A549 (cell line): ENCODE results near the gene SH3RF1. TPM values are rescaled to one million over a fixed set of nuclear protein-coding genes. Genes with fewer than 3 reads are reported as not detected.

Experiments
- ATAC-seq, 2 experiments: fragments of 200-7000 bp in 1 of 2; fragments of >200 bp in 1 of 2; cut with Nextera tagmentation in 1 of 2; cut with Tn5 transposase in 1 of 2; 3 replicates each; pipeline versions ENCODE4 v1.8.0 to v1.9.1; 2018 to 2020; ENCODE audit warnings: mild to moderate bottlenecking in 1 of 2, moderate library complexity in 1 of 2
- CTCF ChIA-PET: fragments of 300-600 bp; sonication (Branson Sonifier 250); formaldehyde crosslinking; extraction: SDS; loops from one replicate; lab custom pipeline; 2021; ENCODE audit warnings: antibody characterized with exemption, inconsistent platforms; lab: Yijun Ruan, JAX
- POLR2A ChIA-PET: fragments of 350-600 bp; formaldehyde crosslinking; extraction: SDS; loops from one replicate; lab custom pipeline; 2021; ENCODE audit warnings: antibody characterized with exemption, inconsistent platforms; lab: Yijun Ruan, JAX
- DNase-seq, 2 experiments: peaks; one replicate each; pipeline versions ENCODE4 v3.0.0 to v3.0.0-alpha.2; 2011 to 2016; ENCODE audit warnings: low read depth in 1 of 2, low spot score in 1 of 2
- FAIRE-seq: peaks from 2 replicates; lab custom pipeline; 2011; peaks lifted over from hg19 to GRCh38; lab: Jason Lieb, UNC
- H3K27ac ChIP-seq, 2 experiments: fragments of >200 bp; sonication (Bioruptor Twin); formaldehyde crosslinking; 3 replicates each; pipeline ENCODE4 v1.5.1; 2016 to 2017
- H3K4me1 ChIP-seq: fragments of >200 bp; sonication (Bioruptor Twin); formaldehyde crosslinking; 3 replicates; pipeline ENCODE4 v1.6.1; 2016
- H3K4me2 ChIP-seq: fragments of >200 bp; sonication (Bioruptor Twin); formaldehyde crosslinking; 3 replicates; pipeline ENCODE4 v1.6.1; 2016
- H3K4me3 ChIP-seq: fragments of >200 bp; sonication (Bioruptor Twin); formaldehyde crosslinking; 3 replicates; pipeline ENCODE4 v1.5.1; 2016
- H3K9me3 ChIP-seq: fragments of >200 bp; sonication (Bioruptor Twin); formaldehyde crosslinking; 3 replicates; pipeline ENCODE4 v1.6.1; 2016
- BHLHE40 ChIP-seq: IDR thresholded peaks from 2 replicates; pipeline ENCODE4 v1.6.1; 2012; ENCODE audit warnings: low read depth, low read length, inconsistent platforms
- CBX2 ChIP-seq: fragments of 200-600 bp; sonication (generic); IDR thresholded peaks from 2 replicates; pipeline ENCODE4 v1.6.1; 2016; ENCODE audit warnings: low read depth, mild to moderate bottlenecking, borderline replicate concordance
- CEBPB ChIP-seq, 2 experiments: fragments of >200 bp in 1 of 2; sonication (Bioruptor Twin) in 1 of 2; formaldehyde crosslinking in 1 of 2; IDR thresholded peaks; 2 replicates each; pipeline ENCODE4 v1.6.1; 2012 to 2016
- EHMT2 ChIP-seq: fragments of 200-600 bp; sonication (generic); IDR thresholded peaks from 2 replicates; pipeline ENCODE4 v1.6.1; 2016; ENCODE audit warnings: antibody characterized with exemption, low read depth, mild to moderate bottlenecking, moderate library complexity
- FOSL2 ChIP-seq, 2 experiments: fragments of 450-650 bp in 1 of 2; fragments of >200 bp in 1 of 2; sonication (Bioruptor Twin) in 1 of 2; formaldehyde crosslinking; IDR thresholded peaks; 2 replicates each; pipeline versions ENCODE4 v1.5.0 to v1.6.1; 2016 to 2020; ENCODE audit warnings: mild to moderate bottlenecking in 1 of 2, moderate library complexity in 1 of 2
- GATA3 ChIP-seq: IDR thresholded peaks from 2 replicates; pipeline ENCODE4 v1.6.1; 2012; ENCODE audit warnings: borderline replicate concordance
- HDAC2 ChIP-seq: fragments of 200-600 bp; sonication (generic); IDR thresholded peaks from 2 replicates; pipeline ENCODE4 v1.6.1; 2016
- HEYL ChIP-seq: fragments of 250-450 bp; sonication (Bioruptor Pico); IDR thresholded peaks from 2 replicates; pipeline ENCODE4 v1.8.0; 2021; ENCODE audit warnings: mild to moderate bottlenecking, moderate library complexity
- HOXA7 ChIP-seq: fragments of 250-450 bp; sonication (Bioruptor Pico); IDR thresholded peaks from 2 replicates; pipeline ENCODE4 v1.5.0; 2020; ENCODE audit warnings: mild to moderate bottlenecking, moderate library complexity
- HOXB13 ChIP-seq: fragments of 250-450 bp; sonication (Bioruptor Pico); IDR thresholded peaks from 2 replicates; pipeline ENCODE4 v1.5.0; 2020; ENCODE audit warnings: low read depth, mild to moderate bottlenecking, moderate library complexity
- JUN ChIP-seq, 2 experiments: fragments of >200 bp; sonication (Bioruptor Twin); formaldehyde crosslinking; IDR thresholded peaks; 2 replicates in 1 of 2; 3 replicates in 1 of 2; pipeline ENCODE4 v1.6.1; 2016 to 2017
- KDM5A ChIP-seq: fragments of 200-600 bp; sonication (generic); IDR thresholded peaks from 2 replicates; pipeline ENCODE4 v1.6.1; 2016; ENCODE audit warnings: antibody characterized with exemption, mild to moderate bottlenecking
- NFE2L2 ChIP-seq: fragments of 150-350 bp; conservative IDR thresholded peaks from 2 replicates; pipeline ENCODE4 v1.6.1; 2014; ENCODE audit warnings: low read length
- PHF8 ChIP-seq: fragments of 200-600 bp; sonication (generic); IDR thresholded peaks from 2 replicates; pipeline ENCODE4 v1.6.1; 2016; ENCODE audit warnings: low read depth, mild to moderate bottlenecking, antibody characterized with exemption, moderate library complexity, borderline replicate concordance
- POLR2AphosphoS2 ChIP-seq: conservative IDR thresholded peaks from 2 replicates; pipeline ENCODE4 v1.6.1; 2012; ENCODE audit warnings: low read length, improper control_type of control experiment, inconsistent platforms
- RAD21 ChIP-seq, 2 experiments: fragments of >200 bp in 1 of 2; sonication (Bioruptor Twin) in 1 of 2; formaldehyde crosslinking in 1 of 2; IDR thresholded peaks in 1 of 2; conservative IDR thresholded peaks in 1 of 2; 2 replicates in 1 of 2; 3 replicates in 1 of 2; pipeline ENCODE4 v1.6.1; 2012 to 2018; ENCODE audit warnings: inconsistent platforms in 1 of 2
- RFX5 ChIP-seq: fragments of 450-650 bp; IDR thresholded peaks from 2 replicates; pipeline ENCODE4 v1.7.1; 2014; ENCODE audit warnings: antibody characterized with exemption, mild to moderate bottlenecking, moderate library complexity
- SREBF2 ChIP-seq: fragments of 450-650 bp; IDR thresholded peaks from 2 replicates; pipeline ENCODE4 v1.6.1; 2014; ENCODE audit warnings: mild to moderate bottlenecking, moderate library complexity
- TP53 ChIP-seq: fragments of 250-450 bp; sonication (Bioruptor Pico); IDR thresholded peaks from 2 replicates; pipeline ENCODE4 v1.5.0; 2021; ENCODE audit warnings: mild to moderate bottlenecking, moderate library complexity
- ZC3H11A ChIP-seq: fragments of 450-650 bp; IDR thresholded peaks from 2 replicates; pipeline ENCODE4 v1.6.1; 2014; ENCODE audit warnings: antibody characterized with exemption, mild to moderate bottlenecking
- ZNF302 ChIP-seq: fragments of 250-450 bp; sonication (Bioruptor Pico); IDR thresholded peaks from 2 replicates; pipeline ENCODE4 v1.9.0; 2021; ENCODE audit warnings: inconsistent platforms, mild to moderate bottlenecking, moderate library complexity
- WGBS: methylation state at CpG from one replicate; pipeline ENCODE4 v1.1.6; 2017; ENCODE audit errors: missing lambda C conversion rate; 5-methylcytosine and 5-hydroxymethylcytosine counted together
- polyA plus RNA-seq, 4 experiments: library from polyadenylated mRNA; depleted of rRNA in 3 of 4; stranded (reverse); fragments of >200 nt; fragmentation: RNase III in 1 of 4; extraction: RNeasy Plus Mini Kit Qiagen cat#74134 plus additional on column Dnase treatment in 1 of 4; gene quantifications; 2 replicates in 3 of 4; 3 replicates in 1 of 4; pipeline ENCODE4 v1.2.3, GENCODE V29; 2011 to 2017
- TF ChIP-seq, protein P1 (sequence below): fragments of 450-650 bp; IDR thresholded peaks from 2 replicates; pipeline ENCODE4 v1.6.1; 2014; ENCODE audit warnings: antibody characterized with exemption
- TF ChIP-seq, protein P2 (sequence below): IDR thresholded peaks from 2 replicates; pipeline ENCODE4 v1.6.1; 2012; ENCODE audit warnings: low read depth, borderline replicate concordance

SH3RF1 gene
- polyA plus RNA-seq, 2 of the 4 experiments (the other 2 are of a cell fraction) = 8.0 to 15.1 TPM

DNA sequence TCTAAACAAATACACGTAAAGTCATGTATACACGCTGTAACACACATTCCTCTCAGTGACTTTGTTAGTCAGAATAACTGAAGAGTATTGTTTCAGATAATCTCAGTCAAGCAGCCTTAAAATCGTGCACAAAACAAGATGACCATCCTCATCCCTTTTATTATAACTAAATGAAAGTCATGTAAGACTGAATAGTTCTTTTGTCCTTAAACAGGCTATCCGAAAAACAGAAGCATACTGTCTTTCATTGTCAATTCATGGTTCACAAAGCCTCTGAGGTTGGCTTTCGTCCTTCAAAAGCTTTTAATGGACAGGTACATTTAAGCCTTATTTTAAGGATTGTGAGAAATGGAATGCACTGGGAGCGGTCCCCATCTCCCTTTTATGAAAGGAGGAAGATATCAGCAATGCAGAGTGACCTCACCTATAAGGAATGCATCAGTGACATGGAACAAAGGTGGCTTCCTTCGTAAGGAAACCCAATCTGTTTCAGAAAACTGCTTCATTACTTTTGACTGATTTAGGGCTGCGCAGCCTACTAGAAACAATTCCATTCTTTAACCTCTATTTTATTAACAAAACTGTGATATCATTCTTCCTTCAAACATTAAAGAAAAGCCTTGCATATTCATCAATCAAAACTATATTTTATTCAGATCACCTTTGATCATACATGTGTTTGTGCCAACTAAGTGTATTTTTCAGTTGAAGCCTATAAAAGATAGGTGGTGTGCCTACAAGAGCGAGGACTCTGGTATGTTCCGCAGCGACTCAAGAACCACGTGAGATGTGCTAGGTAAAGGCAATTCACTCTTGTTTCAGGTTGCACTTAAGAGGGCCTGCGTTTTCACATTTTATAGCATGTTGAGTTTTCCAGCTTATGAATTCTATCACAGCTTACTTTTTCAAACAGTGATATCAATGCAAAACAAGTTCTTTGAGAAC lies 19.2 kb downstream of the SH3RF1 start:
- FAIRE-seq (no peak), DNase-seq (peak; percentile 31 to 71), ATAC-seq (peak in 1 of 2 experiments; percentile 45; a peak in 3 of 6 replicates)
- POLR2A ChIA-PET = interaction anchor here (1.9 kb wide), 1 partner anchor 18 kb away, joined by 6 read pairs; no protein-coding TSS in a partner anchor
- CTCF ChIA-PET = interaction anchor here (1.2 kb wide), 2 partner anchors 19 to 35 kb away, joined by 3 to 4 read pairs; no protein-coding TSS in a partner anchor
- TF ChIP-seq GATA3 (peak; percentile 23; the same call in 1 of the 2 replicates), RFX5 (no peak), FOSL2 (IDR thresholded peaks at IDR 0.05) (no peak), FOSL2 (CRISPR knock-in tag; IDR thresholded peaks at IDR 0.05) (peak; percentile 47), JUN (IDR thresholded peaks at IDR 0.05) (peak in 1 of 2 experiments; percentile 35; a peak in 2 of 5 replicates)
- Histone ChIP-seq H3K9me3 (no peaks in the 10 kb centered on the region), H3K27ac (peak overlapping the region; percentile 97 to 98), H3K4me3 (no peak overlapping the region), H3K4me2 (peak overlapping the region; percentile 93), H3K4me1 (peaks cover 85% of the 10 kb centered on the region)
- 21% methylated on average over 13 of the region's 13 CpGs for WGBS

DNA sequence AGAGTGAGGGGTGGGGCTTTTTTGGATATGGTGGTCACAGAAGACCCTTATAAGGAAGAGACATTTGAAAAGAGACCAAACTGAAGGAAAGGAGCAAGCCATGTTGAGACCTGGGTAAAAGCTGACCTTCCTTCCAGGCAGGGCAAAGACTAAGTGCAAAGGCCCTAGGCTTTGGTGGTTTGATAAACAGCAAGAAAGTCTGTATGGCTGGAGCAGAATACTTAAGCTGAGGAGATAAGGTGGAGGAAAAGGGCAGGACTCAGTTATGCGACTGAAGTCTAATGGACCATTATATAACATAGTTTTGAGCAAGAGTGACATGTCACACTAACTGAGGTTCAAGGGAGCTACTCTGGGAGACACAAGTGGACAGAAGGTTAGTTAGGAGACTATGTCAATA lies 20.0 kb downstream of the SH3RF1 start:
- FAIRE-seq = no peak
- ChIA-PET CTCF (interaction anchor here (1.2 kb wide), 2 partner anchors 19 to 34 kb away, joined by 3 to 4 read pairs; no protein-coding TSS in a partner anchor), POLR2A (interaction anchor here (1.8 kb wide), 1 partner anchor 19 kb away, joined by 7 read pairs; no protein-coding TSS in a partner anchor)
- Histone ChIP-seq H3K4me1 (peaks cover 85% of the 10 kb centered on the region), H3K9me3 (no peaks in the 10 kb centered on the region), H3K4me2 (peak overlapping the region; percentile 93), H3K27ac (peak overlapping the region; percentile 97 to 98), H3K4me3 (no peak overlapping the region)
- WGBS = 16% methylated on average over 1 of the region's 1 CpG
- DNase-seq = no peak
- ATAC-seq = no peak
- no peak for TF ChIP-seq SREBF2

DNA sequence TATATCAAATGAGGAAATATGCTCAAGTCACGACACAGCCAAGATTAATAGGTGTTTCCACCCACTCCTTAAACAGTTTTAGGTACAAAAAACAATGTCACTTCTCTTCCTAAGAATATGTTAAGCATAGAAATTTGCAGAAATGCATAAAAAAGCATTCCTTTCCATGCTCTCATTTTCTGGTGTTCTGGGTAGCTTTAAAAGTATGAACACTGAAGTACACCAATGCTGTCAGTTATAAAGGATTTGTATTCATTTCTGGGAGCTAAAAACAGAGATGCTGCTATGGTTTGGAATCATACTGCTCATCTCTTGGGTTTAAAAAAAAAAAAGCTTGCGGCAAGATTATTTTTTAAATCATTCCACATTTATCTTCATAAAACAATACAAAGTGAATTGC lies 20.8 kb downstream of the SH3RF1 start:
- no peak for TF ChIP-seq TP53 (CRISPR knock-in tag)
- TF ChIP-seq, protein P1, sequence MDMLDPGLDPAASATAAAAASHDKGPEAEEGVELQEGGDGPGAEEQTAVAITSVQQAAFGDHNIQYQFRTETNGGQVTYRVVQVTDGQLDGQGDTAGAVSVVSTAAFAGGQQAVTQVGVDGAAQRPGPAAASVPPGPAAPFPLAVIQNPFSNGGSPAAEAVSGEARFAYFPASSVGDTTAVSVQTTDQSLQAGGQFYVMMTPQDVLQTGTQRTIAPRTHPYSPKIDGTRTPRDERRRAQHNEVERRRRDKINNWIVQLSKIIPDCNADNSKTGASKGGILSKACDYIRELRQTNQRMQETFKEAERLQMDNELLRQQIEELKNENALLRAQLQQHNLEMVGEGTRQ = no peak
- no peak for TF ChIP-seq RAD21 (conservative IDR thresholded peaks at IDR 0.05 in 1 of 2, IDR thresholded peaks at IDR 0.05 in 1 of 2)
- Histone ChIP-seq H3K9me3 (no peaks in the 10 kb centered on the region), H3K27ac (peak overlapping the region; percentile 97 to 98), H3K4me3 (peak overlapping the region; percentile 26; the same call in 1 of the 3 replicates), H3K4me2 (peak overlapping the region; percentile 93), H3K4me1 (peaks cover 85% of the 10 kb centered on the region)
- peak in 1 of 2 experiments; percentile 17; a peak in 1 of 6 replicates for ATAC-seq
- ChIA-PET POLR2A (interaction anchor here (1.2 to 1.8 kb wide), 2 partner anchors 19 to 240 kb away, joined by 7 to 11 read pairs; partner anchors contain the start of gene CBR4), CTCF (interaction anchor here (1.2 kb wide), 1 partner anchor 20 kb away, joined by 4 read pairs; no protein-coding TSS in a partner anchor)
- 4% methylated on average over 2 of the region's 2 CpGs for WGBS
- FAIRE-seq = no peak
- no peak for DNase-seq

- Histone ChIP-seq H3K4me1 (peaks cover 89% of the 10 kb centered on the region), H3K9me3 (no peaks in the 10 kb centered on the region), H3K4me3 (peak overlapping the region; percentile 26; the same call in 1 of the 3 replicates), H3K27ac (peak overlapping the region; percentile 97 to 98), H3K4me2 (peak overlapping the region; percentile 93)
- POLR2A ChIA-PET = interaction anchor here (1.2 to 1.8 kb wide), 2 partner anchors 20 to 239 kb away, joined by 7 to 11 read pairs; partner anchors contain the start of gene CBR4
- peak; percentile 54 for FAIRE-seq
- DNase-seq = peak; percentile 30 to 88
- CTCF ChIA-PET = no interaction called here
- ATAC-seq = peak; percentile 90 to 95
- 31% methylated on average over 6 of the region's 6 CpGs for WGBS
- no peak for TF ChIP-seq NFE2L2
- no peak for TF ChIP-seq HOXA7 (CRISPR knock-in tag)
- TF ChIP-seq RAD21 (conservative IDR thresholded peaks at IDR 0.05 in 1 of 2, IDR thresholded peaks at IDR 0.05 in 1 of 2) = peak in 1 of 2 experiments; percentile 26; a peak in 2 of 5 replicates
- no peak for TF ChIP-seq PHF8
- no peak for TF ChIP-seq CBX2
- TF ChIP-seq HDAC2 = no peak
- no peak for TF ChIP-seq SREBF2
- TF ChIP-seq ZNF302 = no peak
- TF ChIP-seq CEBPB (IDR thresholded peaks at IDR 0.05) = peak in 1 of 2 experiments; percentile 7; a peak in 1 of 4 replicates
- TF ChIP-seq EHMT2 = no peak
- TF ChIP-seq RFX5 = no peak
- no peak for TF ChIP-seq BHLHE40
- TF ChIP-seq KDM5A = no peak
- TF ChIP-seq, protein P2, sequence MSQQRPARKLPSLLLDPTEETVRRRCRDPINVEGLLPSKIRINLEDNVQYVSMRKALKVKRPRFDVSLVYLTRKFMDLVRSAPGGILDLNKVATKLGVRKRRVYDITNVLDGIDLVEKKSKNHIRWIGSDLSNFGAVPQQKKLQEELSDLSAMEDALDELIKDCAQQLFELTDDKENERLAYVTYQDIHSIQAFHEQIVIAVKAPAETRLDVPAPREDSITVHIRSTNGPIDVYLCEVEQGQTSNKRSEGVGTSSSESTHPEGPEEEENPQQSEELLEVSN = no peak
- TF ChIP-seq ZC3H11A = no peak
- no peak for TF ChIP-seq POLR2AphosphoS2
- TF ChIP-seq, protein P1 = no peak
- TF ChIP-seq HEYL (CRISPR knock-in tag) = no peak
- TF ChIP-seq HOXB13 (CRISPR knock-in tag) = no peak
These were observed 21.4 kb downstream of the SH3RF1 start for GRCh38 chr4:169249214-169249973.
